H1 (cell line): ENCODE data around the gene VIPR2.

Experiments used
- CTCF ChIP-seq, 3 experiments: IDR thresholded peaks; 1 replicate in 2 of 3; 2 replicates in 1 of 3; pipeline versions ENCODE4 v1.5.1 to v1.6.1; 2011; ENCODE audit warnings: low read length in 3 of 3, mild to moderate bottlenecking in 3 of 3, inconsistent platforms in 2 of 3, low read depth in 1 of 3, moderate library complexity in 1 of 3; ENCODE audit not compliant: insufficient read depth in 1 of 3; ENCODE audit errors: control extremely low read depth in 1 of 3
- EZH2 ChIP-seq: fragments of 200-600 bp; sonication (generic); IDR thresholded peaks from 2 replicates; pipeline ENCODE4 v1.7.1; 2012; ENCODE audit warnings: low read depth, mild to moderate bottlenecking, moderate library complexity, low read length, inconsistent platforms; ENCODE audit not compliant: severe bottlenecking

DNA sequence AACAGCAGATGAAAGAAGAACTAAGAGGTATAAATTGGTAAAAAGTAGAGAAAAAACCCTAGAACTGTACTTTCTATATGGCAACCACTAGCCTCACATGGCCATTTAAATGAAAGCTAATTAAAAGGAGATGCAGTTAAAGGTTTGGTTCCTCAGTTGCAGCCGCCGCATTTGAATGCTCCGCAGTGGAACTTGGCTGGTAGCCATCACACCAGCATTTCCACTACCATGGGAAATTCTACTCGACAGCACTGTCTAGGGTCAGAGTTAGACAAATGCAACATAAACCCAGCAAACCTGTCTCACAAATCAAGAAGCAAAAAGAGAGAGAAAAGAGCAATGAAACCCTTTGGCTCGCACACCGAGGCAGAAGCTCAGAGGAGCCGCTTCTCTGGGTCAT lies 29.7 kb downstream of the VIPR2 start:
- TF ChIP-seq EZH2: no peak
- no peak for TF ChIP-seq CTCF (IDR thresholded peaks at IDR 0.05; ENCODE audit: control extremely low read depth in 1 of 3, insufficient read depth in 1 of 3, low read depth in 1 of 3, low read length in 3 of 3)
